Right lobe of liver (tissue), 6 donors: ENCODE results near the gene CAPN2. TPM values are rescaled to one million over a fixed set of nuclear protein-coding genes. Genes with fewer than 3 reads are reported as not detected.
"Not testable (repeated sequence)": the region's sequence is repeated elsewhere in the genome, so short reads cannot be mapped to it uniquely, and the experiment has no call there.

Source experiments
- ATAC-seq, 4 donors: fragments of 200-7000 bp; cut with Tn5 transposase; one replicate each; pipeline ENCODE4 v1.9.1; 2020; ENCODE audit warnings: mild to moderate bottlenecking in 4 of 4, moderate library complexity in 4 of 4
- DNase-seq, 3 donors: peaks; one replicate each; pipeline ENCODE4 v3.0.0-alpha.2; 2020
- H3K27ac ChIP-seq, 3 donors: fragments of 200-600 bp; one replicate each; pipeline ENCODE4 v1.8.0; 2022
- H3K27me3 ChIP-seq, 2 donors: fragments of 200-600 bp; one replicate each; pipeline ENCODE4 v1.8.0; 2022
- H3K36me3 ChIP-seq, 4 donors: fragments of 200-600 bp; sonication (generic) in 1 of 4; one replicate each; pipeline versions ENCODE4 v1.5.1 to v1.8.0; 2017 to 2022; ENCODE audit warnings: control low read depth in 1 of 4
- H3K4me1 ChIP-seq, 4 donors: fragments of 200-600 bp; sonication (generic) in 1 of 4; one replicate each; pipeline versions ENCODE4 v1.5.1 to v1.8.0; 2017 to 2022; ENCODE audit warnings: control low read depth in 1 of 4
- H3K4me3 ChIP-seq, 3 donors: fragments of 200-600 bp; one replicate each; pipeline ENCODE4 v1.8.0; 2022
- H3K9me3 ChIP-seq, 4 donors: fragments of 200-600 bp; sonication (generic) in 1 of 4; one replicate each; pipeline versions ENCODE4 v1.5.1 to v1.8.0; 2017 to 2022; ENCODE audit warnings: control low read depth in 1 of 4
- CTCF ChIP-seq, 4 donors: fragments of 200-600 bp in 3 of 4; fragments of 450-650 bp in 1 of 4; IDR thresholded peaks; one replicate each; pipeline versions ENCODE4 v1.5.1 to v1.8.0; 2016 to 2022; ENCODE audit warnings: antibody characterized with exemption in 4 of 4, mild to moderate bottlenecking in 2 of 4
- POLR2A ChIP-seq: fragments of 450-650 bp; IDR thresholded peaks from one replicate; pipeline ENCODE4 v1.6.1; 2017; ENCODE audit warnings: antibody characterized with exemption, mild to moderate bottlenecking
- WGBS: methylation state at CpG from one replicate; pipeline ENCODE4 v1.1.6; 2018; ENCODE audit warnings: low coverage, low lambda C conversion rate; ENCODE audit not compliant: insufficient coverage; ENCODE audit errors: missing lambda C conversion rate; 5-methylcytosine and 5-hydroxymethylcytosine counted together
- intact Hi-C, 2 donors: fragments of 100-400 bp; cut with DNase I; formaldehyde crosslinking; loops; one replicate each; pipeline versions ENCODE4 v1.11.2 to v1.14.1; 2022
- total RNA-seq, 6 experiments: library from RNA; depleted of rRNA in 2 of 6; stranded (reverse); fragments of >200 nt in 2 of 6; fragmentation: NEBNext Ultra II Directional in 3 of 6; extraction: Animal tissue kit (Norgen Biotek cat#: 25700) in 3 of 6; gene quantifications; one replicate each; pipeline versions ENCODE4 v1.1.0 to v1.2.4, GENCODE V29; 2016 to 2023
- donor health status: DM: no; HTN: yes; CAD: no.
- donor health status: DM: no; HTN: no; CAD: no.
- donor health status: DM: no; HTN: no; CAD: no.
- donor health status: DM: no; HTN: yes; CAD: no.
- donor health status: DM: no; HTN: yes; CAD: no.

The CAPN2 gene
- total RNA-seq, 6 experiments from 2014 or later: 17.5 to 53.1 (median 33.1) TPM

GRCh38 chr1:223815865-223816264, 103.5 kb downstream of the CAPN2 start:
- H3K27me3 ChIP-seq: no peaks in the 10 kb centered on the region
- WGBS: 100% methylated on average over 1 of the region's 3 CpGs
- peak overlapping the region in 1 of 3 donors; percentile 75 for H3K27ac ChIP-seq
- peaks cover 0 to 15% (median 0%) of the 10 kb centered on the region in 4 donors for H3K36me3 ChIP-seq
- H3K4me3 ChIP-seq: no peak overlapping the region
- DNase-seq (no peak), ATAC-seq (peak in 1 of 4 donors; percentile 29)
- no peaks in the 10 kb centered on the region for H3K9me3 ChIP-seq
- TF ChIP-seq POLR2A: no peak
- no peak for TF ChIP-seq CTCF (IDR thresholded peaks at IDR 0.05)
- H3K4me1 ChIP-seq: peaks cover 0 to 24% (median 5%) of the 10 kb centered on the region in 4 donors
- intact Hi-C loops: no loop called here

- Histone ChIP-seq H3K36me3 (peaks cover 0 to 11% (median 0%) of the 10 kb centered on the region in 4 donors), H3K4me1 (peaks cover 0 to 30% (median 5%) of the 10 kb centered on the region in 4 donors)
- ATAC-seq, H3K9me3 ChIP-seq, DNase-seq, H3K27ac ChIP-seq, intact Hi-C loops, H3K27me3 ChIP-seq, H3K4me3 ChIP-seq: not testable (repeated sequence)
Observed at GRCh38 chr1:223817265-223817664, 104.9 kb downstream of the CAPN2 start.

DNA sequence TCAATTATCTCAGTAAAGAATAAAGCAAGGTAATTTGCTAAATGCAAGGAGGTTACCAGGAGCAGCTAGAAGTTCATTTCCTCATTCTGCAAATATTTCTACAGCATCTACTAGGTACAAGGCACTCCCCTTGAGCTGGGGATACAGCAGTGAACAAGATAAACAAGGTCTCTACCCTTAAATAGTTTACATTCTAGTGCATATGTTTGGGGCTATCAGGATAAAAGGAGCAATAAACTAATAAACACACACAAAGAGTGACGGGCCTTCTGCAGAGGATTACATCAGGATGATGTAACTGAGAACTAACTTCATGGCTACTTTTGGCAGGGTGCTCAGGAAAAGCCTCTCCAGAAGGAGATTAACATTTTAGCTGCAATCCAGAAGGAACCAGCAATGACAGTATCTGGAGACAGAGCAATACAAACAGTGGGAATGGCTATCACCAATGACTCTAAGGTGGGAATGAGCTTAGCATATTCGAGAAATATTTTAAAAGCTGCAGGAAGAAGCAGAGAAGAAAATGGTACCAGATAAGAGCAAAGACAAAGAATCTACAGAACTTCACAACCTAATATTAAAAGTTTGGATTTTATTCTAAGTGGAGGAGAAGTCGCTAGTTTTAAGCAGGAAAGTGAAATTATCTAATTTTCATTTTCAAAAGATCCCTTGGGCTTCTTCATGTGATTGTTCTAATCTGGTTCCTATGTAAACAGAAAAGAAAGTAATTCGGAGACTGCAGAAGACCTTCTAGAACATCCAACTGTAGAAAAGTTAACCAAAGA, 107.6 kb downstream of the CAPN2 start:
- peak in 1 of 4 donors; percentile 12 for ATAC-seq
- Histone ChIP-seq H3K9me3 (no peaks in the 10 kb centered on the region), H3K4me1 (peaks cover 0 to 35% (median 5%) of the 10 kb centered on the region in 4 donors), H3K27ac (no peak overlapping the region), H3K36me3 (no peaks in the 10 kb centered on the region), H3K27me3 (no peaks in the 10 kb centered on the region), H3K4me3 (no peak overlapping the region)
- TF ChIP-seq CTCF (IDR thresholded peaks at IDR 0.05): no peak
- TF ChIP-seq POLR2A: no peak
- 61% methylated on average over 4 of the region's 4 CpGs for WGBS
- intact Hi-C loops: no loop called here
- DNase-seq: no peak

DNA sequence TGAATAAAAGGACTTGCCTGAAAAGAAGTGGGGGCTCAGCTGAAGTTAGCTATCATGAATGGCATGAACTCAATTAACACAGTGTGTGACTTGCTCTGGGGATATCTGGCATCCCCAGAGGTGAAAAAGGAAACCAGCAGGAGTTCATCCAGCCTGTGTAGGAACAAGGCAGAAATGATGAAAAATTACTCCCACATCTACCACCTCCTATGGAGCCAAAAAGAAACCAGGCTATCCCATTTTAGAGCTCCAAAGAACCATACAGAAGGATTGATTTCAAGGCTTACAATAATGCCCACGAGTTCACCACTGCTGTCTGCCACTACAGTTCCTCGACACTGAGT, 108.1 kb downstream of the CAPN2 start:
- Histone ChIP-seq H3K27ac (no peak overlapping the region), H3K27me3 (no peaks in the 10 kb centered on the region), H3K9me3 (no peaks in the 10 kb centered on the region), H3K4me3 (no peak overlapping the region), H3K4me1 (peaks cover 0 to 30% (median 2%) of the 10 kb centered on the region in 4 donors), H3K36me3 (no peaks in the 10 kb centered on the region)
- intact Hi-C loops: no loop called here
- TF ChIP-seq POLR2A (no peak), CTCF (IDR thresholded peaks at IDR 0.05) (no peak)
- DNase-seq (no peak), ATAC-seq (no peak)
- 67% methylated on average over 1 of the region's 2 CpGs for WGBS

GRCh38 chr1:223820971-223821370, 108.6 kb downstream of the CAPN2 start:
- H3K9me3 ChIP-seq: no peaks in the 10 kb centered on the region
- no peak overlapping the region for H3K4me3 ChIP-seq
- no peak overlapping the region for H3K27ac ChIP-seq
- H3K27me3 ChIP-seq: no peaks in the 10 kb centered on the region
- ATAC-seq: no peak
- no peak for TF ChIP-seq CTCF (IDR thresholded peaks at IDR 0.05)
- TF ChIP-seq POLR2A: no peak
- H3K36me3 ChIP-seq: no peaks in the 10 kb centered on the region
- intact Hi-C loops: no loop called here
- DNase-seq: no peak
- WGBS: 84% methylated on average over 11 of the region's 11 CpGs
- peaks cover 0 to 25% (median 0%) of the 10 kb centered on the region in 4 donors for H3K4me1 ChIP-seq
